Hepatocyte (in vitro differentiated cells): Measurements from ENCODE around the gene KIF5C. TPM values are rescaled to one million over a fixed set of nuclear protein-coding genes. Genes with fewer than 3 reads are reported as not detected.

ENCODE experiments used
- DNase-seq: peaks from one replicate; pipeline ENCODE4 v3.0.0-alpha.2; 2016; ENCODE audit warnings: low spot score
- H2AFZ ChIP-seq: fragments of 200-600 bp; sonication (generic); 2 replicates; pipeline ENCODE4 v1.6.0; 2016; ENCODE audit warnings: antibody characterized with exemption, mild to moderate bottlenecking
- H3K27ac ChIP-seq: fragments of 200-600 bp; sonication (generic); 2 replicates; pipeline ENCODE4 v1.5.1; 2016; ENCODE audit warnings: mild to moderate bottlenecking
- H3K27me3 ChIP-seq: fragments of 200-600 bp; sonication (generic); 2 replicates; pipeline ENCODE4 v1.6.1; 2016
- H3K36me3 ChIP-seq: fragments of 200-600 bp; sonication (generic); replicated peaks from 2 replicates; pipeline ENCODE4 v1.5.1; 2016; ENCODE audit warnings: low read depth; ENCODE audit not compliant: insufficient read depth
- H3K4me1 ChIP-seq: fragments of 200-600 bp; sonication (generic); 2 replicates; pipeline ENCODE4 v1.5.1; 2016; ENCODE audit warnings: mild to moderate bottlenecking, moderate library complexity; ENCODE audit not compliant: insufficient read depth
- H3K4me2 ChIP-seq: fragments of 200-600 bp; sonication (generic); 2 replicates; pipeline ENCODE4 v1.6.0; 2016
- H3K4me3 ChIP-seq: fragments of 200-600 bp; sonication (generic); 2 replicates; pipeline ENCODE4 v1.5.1; 2016; ENCODE audit warnings: mild to moderate bottlenecking
- H3K79me2 ChIP-seq: fragments of 200-600 bp; sonication (generic); 2 replicates; pipeline ENCODE4 v1.6.0; 2017; ENCODE audit warnings: mild to moderate bottlenecking
- H3K9me2 ChIP-seq: fragments of 200-600 bp; sonication (generic); replicated peaks from 2 replicates; pipeline ENCODE4 v1.6.0; 2017; ENCODE audit warnings: mild to moderate bottlenecking; ENCODE audit not compliant: insufficient read depth
- H3K9me3 ChIP-seq: fragments of 200-600 bp; sonication (generic); 2 replicates; pipeline ENCODE4 v1.5.1; 2016; ENCODE audit warnings: low read depth, mild to moderate bottlenecking
- H4K20me1 ChIP-seq: fragments of 200-600 bp; sonication (generic); 2 replicates; pipeline ENCODE4 v1.6.0; 2016; ENCODE audit warnings: mild to moderate bottlenecking; ENCODE audit not compliant: insufficient read depth, poor library complexity, severe bottlenecking
- EZH2 ChIP-seq: fragments of 200-600 bp; sonication (generic); IDR thresholded peaks from 2 replicates; pipeline ENCODE4 v1.6.1; 2016; ENCODE audit warnings: antibody characterized with exemption, mild to moderate bottlenecking, borderline replicate concordance
- EZH2phosphoT487 ChIP-seq: fragments of 200-600 bp; sonication (generic); IDR thresholded peaks from one replicate; pipeline ENCODE4 v1.6.1; 2018; ENCODE audit warnings: antibody characterized with exemption, mild to moderate bottlenecking, low read depth, moderate library complexity; ENCODE audit not compliant: unreplicated experiment, severe bottlenecking
- WGBS: methylation state at CpG from one replicate; pipeline ENCODE4 v1.1.6; 2016; ENCODE audit warnings: low lambda C conversion rate; ENCODE audit errors: missing lambda C conversion rate; 5-methylcytosine and 5-hydroxymethylcytosine counted together
- polyA plus RNA-seq: library from polyadenylated mRNA; unstranded; fragments of >200 nt; fragmentation: Nextera tagmentation; extraction: Ambion mirVana; gene quantifications from 2 replicates; pipeline ENCODE4 v1.2.1, GENCODE V29; 2016
- total RNA-seq: library from RNA; depleted of rRNA; stranded (reverse); fragments of >200 nt; gene quantifications from 2 replicates; pipeline ENCODE4 v1.2.3, GENCODE V29; 2014
- TF ChIP-seq, protein P1 (sequence below): fragments of 200-600 bp; sonication (generic); IDR thresholded peaks from 2 replicates; pipeline ENCODE4 v1.5.1; 2016; ENCODE audit warnings: antibody characterized with exemption, mild to moderate bottlenecking; ENCODE audit not compliant: poor library complexity

KIF5C gene
- total and polyA plus RNA-seq, 2 experiments from 2014 or later = 2.1 to 3.6 TPM

DNA sequence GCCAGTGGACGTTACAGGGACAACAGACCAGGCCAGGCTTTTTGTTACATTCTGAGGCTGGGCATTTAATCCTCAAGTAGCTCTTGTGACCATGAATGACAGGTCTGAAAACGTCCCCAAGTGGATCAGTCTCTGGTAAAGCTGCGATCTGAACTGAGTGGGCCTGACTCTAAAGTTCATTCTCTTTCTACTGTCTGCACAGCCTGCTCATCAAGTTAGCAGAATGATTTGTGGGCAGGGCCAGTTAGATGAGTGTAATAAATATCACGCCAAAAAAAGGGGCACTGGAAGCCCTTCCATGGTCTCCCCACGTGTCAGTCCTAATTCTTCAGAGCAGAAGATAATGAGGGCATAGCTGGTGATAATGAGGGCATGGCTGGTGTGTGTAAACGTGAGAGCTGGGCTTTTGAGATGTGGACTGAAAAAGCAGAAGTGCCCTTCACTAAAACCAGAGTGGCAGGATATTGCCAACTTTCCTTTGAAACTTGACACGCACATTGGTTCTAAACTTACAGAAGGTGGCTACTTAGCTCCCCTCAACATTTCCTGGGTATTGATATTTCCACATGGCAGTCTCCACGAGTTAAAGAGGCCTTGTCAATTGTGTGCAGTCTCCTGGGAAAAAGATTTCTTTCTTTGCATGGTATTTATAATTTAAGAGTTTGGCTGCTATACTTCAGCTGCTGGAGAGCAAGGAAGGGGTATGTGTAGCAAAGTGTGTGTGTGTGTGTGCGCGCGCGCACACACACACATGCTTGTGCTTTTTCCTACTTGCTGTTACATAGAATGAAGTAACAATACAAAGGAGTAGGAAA is 90.8 kb downstream of the KIF5C start:
- no peak overlapping the region for H3K27ac ChIP-seq
- no peak for DNase-seq
- no peaks in the 10 kb centered on the region for H3K27me3 ChIP-seq
- no peaks in the 10 kb centered on the region for H3K36me3 ChIP-seq
- 87% methylated on average over 12 of the region's 12 CpGs for WGBS
- H2AFZ ChIP-seq = no peak overlapping the region
- peaks cover 8% of the 10 kb centered on the region for H3K4me1 ChIP-seq
- no peaks in the 10 kb centered on the region for H4K20me1 ChIP-seq
- H3K79me2 ChIP-seq = no peaks in the 10 kb centered on the region
- TF ChIP-seq EZH2phosphoT487 = no peak
- TF ChIP-seq, protein P1, sequence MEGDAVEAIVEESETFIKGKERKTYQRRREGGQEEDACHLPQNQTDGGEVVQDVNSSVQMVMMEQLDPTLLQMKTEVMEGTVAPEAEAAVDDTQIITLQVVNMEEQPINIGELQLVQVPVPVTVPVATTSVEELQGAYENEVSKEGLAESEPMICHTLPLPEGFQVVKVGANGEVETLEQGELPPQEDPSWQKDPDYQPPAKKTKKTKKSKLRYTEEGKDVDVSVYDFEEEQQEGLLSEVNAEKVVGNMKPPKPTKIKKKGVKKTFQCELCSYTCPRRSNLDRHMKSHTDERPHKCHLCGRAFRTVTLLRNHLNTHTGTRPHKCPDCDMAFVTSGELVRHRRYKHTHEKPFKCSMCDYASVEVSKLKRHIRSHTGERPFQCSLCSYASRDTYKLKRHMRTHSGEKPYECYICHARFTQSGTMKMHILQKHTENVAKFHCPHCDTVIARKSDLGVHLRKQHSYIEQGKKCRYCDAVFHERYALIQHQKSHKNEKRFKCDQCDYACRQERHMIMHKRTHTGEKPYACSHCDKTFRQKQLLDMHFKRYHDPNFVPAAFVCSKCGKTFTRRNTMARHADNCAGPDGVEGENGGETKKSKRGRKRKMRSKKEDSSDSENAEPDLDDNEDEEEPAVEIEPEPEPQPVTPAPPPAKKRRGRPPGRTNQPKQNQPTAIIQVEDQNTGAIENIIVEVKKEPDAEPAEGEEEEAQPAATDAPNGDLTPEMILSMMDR = no peak
- TF ChIP-seq EZH2 = no peak
- H3K9me3 ChIP-seq = no peaks in the 10 kb centered on the region
- H3K4me2 ChIP-seq = no peak overlapping the region
- H3K9me2 ChIP-seq = no peaks in the 10 kb centered on the region
- no peak overlapping the region for H3K4me3 ChIP-seq

DNA sequence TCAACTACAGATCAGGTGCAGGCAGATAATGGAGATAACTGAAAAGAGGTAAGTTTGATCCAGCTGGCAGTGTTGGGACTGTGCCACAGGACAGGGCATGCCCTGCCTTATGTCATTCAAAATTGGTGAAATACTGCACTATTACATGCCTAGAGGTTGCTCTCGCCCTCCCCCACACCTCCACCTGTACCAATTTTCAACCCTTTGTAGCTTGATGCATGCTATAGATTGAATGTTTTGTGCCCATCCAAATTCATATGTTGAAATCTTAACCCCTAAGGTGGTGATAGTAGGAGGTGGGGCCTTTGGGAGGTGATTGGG is 91.4 kb downstream of the KIF5C start:
- Histone ChIP-seq H3K4me1 (peaks cover 8% of the 10 kb centered on the region), H3K4me3 (no peak overlapping the region), H3K27me3 (no peaks in the 10 kb centered on the region), H4K20me1 (no peaks in the 10 kb centered on the region), H2AFZ (no peak overlapping the region), H3K9me2 (no peaks in the 10 kb centered on the region), H3K27ac (no peak overlapping the region), H3K4me2 (no peak overlapping the region), H3K9me3 (no peaks in the 10 kb centered on the region), H3K36me3 (no peaks in the 10 kb centered on the region), H3K79me2 (no peaks in the 10 kb centered on the region)
- no peak for DNase-seq
- 90% methylated on average over 1 of the region's 1 CpG for WGBS
- TF ChIP-seq, protein P1 = no peak
- TF ChIP-seq EZH2 (no peak), EZH2phosphoT487 (no peak)

DNA sequence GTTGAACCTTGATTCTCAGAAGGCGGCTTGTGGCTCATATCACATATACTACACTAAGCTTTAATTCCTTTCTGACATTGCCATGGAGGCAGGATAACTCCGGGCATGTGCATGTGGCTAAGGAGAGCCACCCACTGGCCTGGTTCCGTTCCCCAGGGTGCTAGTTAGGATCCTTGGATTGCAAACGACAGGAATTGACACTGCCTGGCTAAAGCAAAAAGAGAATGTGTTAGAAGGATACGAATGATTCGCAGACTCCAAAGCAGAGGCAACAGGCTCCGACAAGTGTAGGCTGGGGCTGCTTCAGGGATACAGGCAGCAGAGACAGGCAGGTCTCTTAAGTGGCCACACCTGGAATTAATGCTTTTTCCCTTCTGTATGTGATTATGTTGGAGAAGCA is 92.0 kb downstream of the KIF5C start:
- Histone ChIP-seq H3K27me3 (no peaks in the 10 kb centered on the region), H3K4me3 (no peak overlapping the region), H3K36me3 (no peaks in the 10 kb centered on the region), H3K9me2 (no peaks in the 10 kb centered on the region), H3K4me2 (no peak overlapping the region), H3K27ac (no peak overlapping the region), H3K4me1 (peaks cover 8% of the 10 kb centered on the region), H4K20me1 (no peaks in the 10 kb centered on the region), H3K79me2 (no peaks in the 10 kb centered on the region), H3K9me3 (no peaks in the 10 kb centered on the region), H2AFZ (no peak overlapping the region)
- no peak for TF ChIP-seq EZH2
- TF ChIP-seq, protein P1 = no peak
- no peak for TF ChIP-seq EZH2phosphoT487
- WGBS = 86% methylated on average over 7 of the region's 7 CpGs
- DNase-seq = no peak
